WTC11 (cell line): ENCODE results near the gene OBSL1. TPM values are rescaled to one million over a fixed set of nuclear protein-coding genes. Genes with fewer than 3 reads are reported as not detected.

Source experiments
- ATAC-seq: fragments of 200-7000 bp; cut with Tn5 transposase; 2 replicates; pipeline ENCODE4 v1.10.0; 2021; ENCODE audit warnings: mild to moderate bottlenecking, moderate library complexity
- CTCF ChIA-PET: fragments of 300-600 bp; sonication (Branson Sonifier 250); formaldehyde crosslinking; loops from one replicate; lab custom pipeline; 2021; ENCODE audit warnings: antibody characterized with exemption; lab: Charles Lee
- POLR2A ChIA-PET: fragments of 350-600 bp; sonication (Branson Sonifier 250); formaldehyde crosslinking; loops from one replicate; lab custom pipeline; 2021; ENCODE audit warnings: antibody characterized with exemption; lab: Charles Lee
- DNase-seq: peaks from one replicate; pipeline ENCODE4 v3.0.0; 2021; ENCODE audit warnings: low spot score
- H3K27ac Mint-ChIP-seq: 2 replicates; pipeline ENCODE4 v1.8.0; 2021; ENCODE audit warnings: mixed read lengths
- H3K27me3 Mint-ChIP-seq: 2 replicates; pipeline ENCODE4 v1.8.0; 2021; ENCODE audit warnings: low read depth, mild to moderate bottlenecking, moderate library complexity, mixed read lengths
- H3K36me3 Mint-ChIP-seq: 2 replicates; pipeline ENCODE4 v1.8.0; 2021; ENCODE audit warnings: mixed read lengths
- H3K4me1 Mint-ChIP-seq: 2 replicates; pipeline ENCODE4 v1.8.0; 2022; ENCODE audit warnings: mixed read lengths
- H3K4me3 Mint-ChIP-seq: 2 replicates; pipeline ENCODE4 v1.8.0; 2021; ENCODE audit warnings: mild to moderate bottlenecking, moderate library complexity, mixed read lengths
- H3K9me3 Mint-ChIP-seq: 2 replicates; pipeline ENCODE4 v1.8.0; 2021; ENCODE audit warnings: mixed read lengths
- AFF4 ChIP-seq: sonication (generic); formaldehyde crosslinking; IDR thresholded peaks from 2 replicates; pipeline ENCODE4 v1.8.1; 2023; ENCODE audit warnings: mild to moderate bottlenecking, missing genetic modification reagents, borderline replicate concordance
- E2F5 ChIP-seq: sonication (generic); formaldehyde crosslinking; IDR thresholded peaks from 2 replicates; pipeline ENCODE4 v1.8.1; 2022; ENCODE audit warnings: mild to moderate bottlenecking, moderate library complexity, missing genetic modification reagents
- ERG ChIP-seq: fragments of 250-450 bp; sonication (Bioruptor Pico); IDR thresholded peaks from 2 replicates; pipeline ENCODE4 v1.8.0; 2021; ENCODE audit warnings: mild to moderate bottlenecking
- ESRRA ChIP-seq: sonication (generic); formaldehyde crosslinking; IDR thresholded peaks from 2 replicates; pipeline ENCODE4 v1.8.1; 2022; ENCODE audit warnings: mild to moderate bottlenecking, missing genetic modification reagents, borderline replicate concordance
- FOXK1 ChIP-seq: sonication (generic); formaldehyde crosslinking; IDR thresholded peaks from 2 replicates; pipeline ENCODE4 v1.8.0; 2022; ENCODE audit warnings: mild to moderate bottlenecking, moderate library complexity, missing genetic modification reagents
- FOXP4 ChIP-seq: sonication (generic); formaldehyde crosslinking; IDR thresholded peaks from 2 replicates; pipeline ENCODE4 v1.8.0; 2022; ENCODE audit warnings: mild to moderate bottlenecking, missing genetic modification reagents
- PRDM15 ChIP-seq: sonication (generic); formaldehyde crosslinking; IDR thresholded peaks from 2 replicates; pipeline ENCODE4 v1.8.0; 2022; ENCODE audit warnings: missing genetic modification reagents
- RELA ChIP-seq: sonication (generic); formaldehyde crosslinking; IDR thresholded peaks from 2 replicates; pipeline ENCODE4 v1.8.1; 2022; ENCODE audit warnings: missing genetic modification reagents, mild to moderate bottlenecking, borderline replicate concordance
- STAT6 ChIP-seq: sonication (generic); formaldehyde crosslinking; conservative IDR thresholded peaks from 2 replicates; pipeline ENCODE4 v1.8.1; 2023; ENCODE audit warnings: mild to moderate bottlenecking, low read depth, missing genetic modification reagents, moderate library complexity
- TEAD4 ChIP-seq: sonication (generic); formaldehyde crosslinking; IDR thresholded peaks from 2 replicates; pipeline ENCODE4 v1.8.0; 2022; ENCODE audit warnings: mild to moderate bottlenecking, missing genetic modification reagents
- TP53 ChIP-seq: sonication (generic); formaldehyde crosslinking; IDR thresholded peaks from 2 replicates; pipeline ENCODE4 v1.8.1; 2023; ENCODE audit warnings: mild to moderate bottlenecking, missing genetic modification reagents
- ZBTB21 ChIP-seq: sonication (generic); formaldehyde crosslinking; IDR thresholded peaks from 2 replicates; pipeline ENCODE4 v1.8.1; 2023; ENCODE audit warnings: mild to moderate bottlenecking, missing genetic modification reagents, borderline replicate concordance
- ZBTB43 ChIP-seq: sonication (generic); formaldehyde crosslinking; IDR thresholded peaks from 2 replicates; pipeline ENCODE4 v1.8.1; 2023; ENCODE audit warnings: mild to moderate bottlenecking, missing genetic modification reagents
- ZNF425 ChIP-seq: fragments of 250-450 bp; sonication (Bioruptor Pico); conservative IDR thresholded peaks from 2 replicates; pipeline ENCODE4 v1.9.0; 2021; ENCODE audit warnings: mild to moderate bottlenecking
- total RNA-seq: library from RNA; stranded (reverse); gene quantifications from 3 replicates; pipeline ENCODE4 v1.2.3, GENCODE V29; 2021

OBSL1 gene
- total RNA-seq, 1 experiment from 2014 or later = 159 TPM

- no peak for TF ChIP-seq AFF4 (CRISPR knock-in tag)
- no peak for TF ChIP-seq E2F5
- no peak for TF ChIP-seq RELA (CRISPR knock-in tag)
- TF ChIP-seq TP53 (CRISPR knock-in tag) = no peak
- TF ChIP-seq PRDM15 (CRISPR knock-in tag) = no peak
Measured at GRCh38 chr2:219540784-219541504, 30.4 kb downstream of the OBSL1 start (continued).

- H3K4me3 Mint-ChIP-seq = no peak overlapping the region
- no peaks in the 10 kb centered on the region for H3K9me3 Mint-ChIP-seq
- ATAC-seq = no peak
- peaks cover 36% of the 10 kb centered on the region for H3K4me1 Mint-ChIP-seq
- H3K36me3 Mint-ChIP-seq = peaks cover 22% of the 10 kb centered on the region
- ChIA-PET CTCF (interaction anchor here (1.2 to 41.3 kb wide), 8 partner anchors 10 to 102 kb away, joined by 3 to 2316 read pairs (median 15); partner anchors contain the start of genes GMPPA and STK11IP), POLR2A (no interaction called here)
- H3K27me3 Mint-ChIP-seq = peaks cover 11% of the 10 kb centered on the region
- no peak for DNase-seq
- H3K27ac Mint-ChIP-seq = no peak overlapping the region
- no peak for TF ChIP-seq FOXK1 (CRISPR knock-in tag)
- no peak for TF ChIP-seq TP53 (CRISPR knock-in tag)
- TF ChIP-seq ERG (CRISPR knock-in tag) = no peak
- TF ChIP-seq TEAD4 = no peak
- no peak for TF ChIP-seq ZNF425 (CRISPR knock-in tag)
- TF ChIP-seq FOXP4 (CRISPR knock-in tag) = no peak
- TF ChIP-seq ESRRA (CRISPR knock-in tag) = no peak
- no peak for TF ChIP-seq ZBTB43 (CRISPR knock-in tag)
- no peak for TF ChIP-seq STAT6
- no peak for TF ChIP-seq ZBTB21 (CRISPR knock-in tag)
Measured at GRCh38 chr2:219539926-219540678, 31.2 kb downstream of the OBSL1 start.
